ENCODE data around the gene EMILIN1. TPM values are rescaled to one million over a fixed set of nuclear protein-coding genes. Genes with fewer than 3 reads are reported as not detected.

Gene EMILIN1
- total RNA-seq, 1 experiment from 2014 or later, result 1.2 TPM

DNA sequence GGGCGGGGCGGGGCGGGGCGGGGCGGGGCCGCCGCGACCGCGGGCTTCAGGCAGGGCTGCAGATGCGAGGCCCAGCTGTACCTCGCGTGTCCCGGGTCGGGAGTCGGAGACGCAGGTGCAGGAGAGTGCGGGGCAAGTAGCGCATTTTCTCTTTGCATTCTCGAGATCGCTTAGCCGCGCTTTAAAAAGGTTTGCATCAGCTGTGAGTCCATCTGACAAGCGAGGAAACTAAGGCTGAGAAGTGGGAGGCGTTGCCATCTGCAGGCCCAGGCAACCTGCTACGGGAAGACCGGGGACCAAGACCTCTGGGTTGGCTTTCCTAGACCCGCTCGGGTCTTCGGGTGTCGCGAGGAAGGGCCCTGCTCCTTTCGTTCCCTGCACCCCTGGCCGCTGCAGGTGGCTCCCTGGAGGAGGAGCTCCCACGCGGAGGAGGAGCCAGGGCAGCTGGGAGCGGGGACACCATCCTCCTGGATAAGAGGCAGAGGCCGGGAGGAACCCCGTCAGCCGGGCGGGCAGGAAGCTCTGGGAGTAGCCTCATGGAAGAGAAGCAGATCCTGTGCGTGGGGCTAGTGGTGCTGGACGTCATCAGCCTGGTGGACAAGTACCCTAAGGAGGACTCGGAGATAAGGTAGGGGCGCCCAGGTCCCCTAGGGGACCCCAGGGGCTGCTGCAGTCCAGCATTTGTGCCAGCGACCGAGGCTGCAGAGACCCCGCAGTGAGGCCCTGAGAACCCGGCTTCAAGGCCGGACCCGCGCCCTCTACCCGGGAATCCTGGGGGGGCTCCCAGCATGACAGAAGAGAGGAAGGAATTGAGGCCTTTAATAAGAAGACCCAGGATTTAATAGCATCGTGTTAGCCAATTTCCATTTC is 8.5 kb downstream of the EMILIN1 start, which contains the start of gene KHK:
KHK (plus strand) TSS at position 49 of the 870 bp plus-strand sequence; CDS start at position 537, 488 bp downstream.
- Histone ChIP-seq H2BK15ac (ENCODE audit: low read depth, low read length) (no peak within 1 kb of the TSS), H3K79me1 (ENCODE audit: insufficient read depth, low read depth, low read length, poor library complexity, severe bottlenecking) (no peaks in the 10 kb centered on the region), H3K56ac (ENCODE audit: insufficient read length, low read depth, low read length) (no peak within 1 kb of the TSS), H3K9ac (ENCODE audit: extremely low read depth, insufficient read length, low read length) (peak within 1 kb of the TSS; percentile 61), H3K18ac (ENCODE audit: insufficient read length, low read depth, low read length) (peak within 1 kb of the TSS; percentile 46), H3K4me2 (ENCODE audit: insufficient read depth, insufficient read length, low read length) (peak within 1 kb of the TSS; percentile 86), H4K8ac (replicated peaks; ENCODE audit: insufficient read length, low read depth, low read length) (no peak within 1 kb of the TSS), H3K9me3 (ENCODE audit: control insufficient read depth, low read depth, low read length) (no peaks in the 10 kb centered on the region), H2AFZ (ENCODE audit: low read length) (no peak within 1 kb of the TSS), H4K91ac (ENCODE audit: insufficient read length, low read depth, low read length) (no peak within 1 kb of the TSS), H2AK5ac (ENCODE audit: insufficient read length, low read length) (no peak within 1 kb of the TSS), H2BK20ac (ENCODE audit: low read depth, low read length, poor library complexity, severe bottlenecking) (no peak within 1 kb of the TSS), H3K4me1 (ENCODE audit: insufficient read depth, low read length) (no peaks in the 10 kb centered on the region), H3K23me2 (ENCODE audit: insufficient read length, low read depth, low read length, poor library complexity, severe bottlenecking) (peaks cover 13% of the 10 kb centered on the region), H3K27ac (ENCODE audit: insufficient read length, low read depth, low read length) (no peak within 1 kb of the TSS), H4K20me1 (ENCODE audit: control insufficient read depth, insufficient read depth, insufficient read length) (no peaks in the 10 kb centered on the region), H4K5ac (ENCODE audit: insufficient read length, low read depth, low read length) (no peak within 1 kb of the TSS), H3T11ph (ENCODE audit: low read length) (no peak within 1 kb of the TSS), H2BK120ac (ENCODE audit: low read depth, low read length, poor library complexity, severe bottlenecking) (no peak within 1 kb of the TSS), H3K79me2 (ENCODE audit: insufficient read depth, low read length) (no peaks in the 10 kb centered on the region), H3K27me3 (ENCODE audit: insufficient read depth, low read length) (no peaks in the 10 kb centered on the region), H3K4ac (ENCODE audit: low read depth, low read length) (no peak within 1 kb of the TSS), H3K14ac (ENCODE audit: insufficient read depth, low read length) (peak within 1 kb of the TSS; percentile 72; the same call in 1 of the 2 replicates), H2BK5ac (ENCODE audit: insufficient read length, low read length) (no peak within 1 kb of the TSS), H3K23ac (ENCODE audit: insufficient read length, low read depth, low read length) (no peak within 1 kb of the TSS), H2BK12ac (ENCODE audit: insufficient read length, low read depth, low read length) (no peak within 1 kb of the TSS)
- H3K27me3 Mint-ChIP-seq (ENCODE audit: low read depth), result peaks cover 20% of the 10 kb centered on the region
- peaks cover 15 to 25% of the 10 kb centered on the region in 2 experiments for H3K4me1 Mint-ChIP-seq
- H3K4me3 Mint-ChIP-seq, result peak within 1 kb of the TSS; percentile 75 to 87
- TF ChIP-seq, protein P1, sequence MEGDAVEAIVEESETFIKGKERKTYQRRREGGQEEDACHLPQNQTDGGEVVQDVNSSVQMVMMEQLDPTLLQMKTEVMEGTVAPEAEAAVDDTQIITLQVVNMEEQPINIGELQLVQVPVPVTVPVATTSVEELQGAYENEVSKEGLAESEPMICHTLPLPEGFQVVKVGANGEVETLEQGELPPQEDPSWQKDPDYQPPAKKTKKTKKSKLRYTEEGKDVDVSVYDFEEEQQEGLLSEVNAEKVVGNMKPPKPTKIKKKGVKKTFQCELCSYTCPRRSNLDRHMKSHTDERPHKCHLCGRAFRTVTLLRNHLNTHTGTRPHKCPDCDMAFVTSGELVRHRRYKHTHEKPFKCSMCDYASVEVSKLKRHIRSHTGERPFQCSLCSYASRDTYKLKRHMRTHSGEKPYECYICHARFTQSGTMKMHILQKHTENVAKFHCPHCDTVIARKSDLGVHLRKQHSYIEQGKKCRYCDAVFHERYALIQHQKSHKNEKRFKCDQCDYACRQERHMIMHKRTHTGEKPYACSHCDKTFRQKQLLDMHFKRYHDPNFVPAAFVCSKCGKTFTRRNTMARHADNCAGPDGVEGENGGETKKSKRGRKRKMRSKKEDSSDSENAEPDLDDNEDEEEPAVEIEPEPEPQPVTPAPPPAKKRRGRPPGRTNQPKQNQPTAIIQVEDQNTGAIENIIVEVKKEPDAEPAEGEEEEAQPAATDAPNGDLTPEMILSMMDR (conservative IDR thresholded peaks at IDR 0.05), result peak; percentile 10; the same call in 1 of the 3 replicates
- DNase-seq, result no peak
- H3K27ac Mint-ChIP-seq, result no peak within 1 kb of the TSS
- no CpG with 5 or more reads among the region's 54 CpGs for WGBS (ENCODE audit: extremely low coverage, insufficient read length, low lambda C conversion rate)
- no peaks in the 10 kb centered on the region; a peak in 1 of 7 replicates for H3K36me3 Mint-ChIP-seq (ENCODE audit: insufficient read depth in 1 of 3, low read depth in 3 of 3)
- H3K9me3 Mint-ChIP-seq, result no peaks in the 10 kb centered on the region

Data from H9 (cell line).